Omental fat pad (tissue), 4 donors: ENCODE measurements around the gene RPL22. TPM values are rescaled to one million over a fixed set of nuclear protein-coding genes. Genes with fewer than 3 reads are reported as not detected.
A peak's percentile ranks its signal among the peaks of the same experiment; 100 is the strongest.

Experiments used
- ATAC-seq: fragments of 150-250 bp; one replicate; pipeline ENCODE4 v1.9.1; 2016; ENCODE audit warnings: mild to moderate bottlenecking, moderate library complexity; ENCODE audit not compliant: low FRiP score
- DNase-seq: peaks from one replicate; pipeline ENCODE4 v3.0.0-alpha.2; 2019; ENCODE audit warnings: low spot score
- total RNA-seq, 4 donors: library from RNA; depleted of rRNA; stranded (reverse); fragments of >200 nt; gene quantifications; one replicate each; pipeline ENCODE4 v1.1.0, GENCODE V29; 2016
- TF ChIP-seq, protein P1 (sequence below), 3 donors: fragments of 450-650 bp; IDR thresholded peaks; one replicate each; pipeline ENCODE4 v1.5.1; 2016 to 2017; ENCODE audit warnings: antibody characterized with exemption in 3 of 3, mild to moderate bottlenecking in 3 of 3, moderate library complexity in 2 of 3

RPL22 gene
- total RNA-seq, 4 donors from 2014 or later: 164 to 205 (median 191) TPM

DNA sequence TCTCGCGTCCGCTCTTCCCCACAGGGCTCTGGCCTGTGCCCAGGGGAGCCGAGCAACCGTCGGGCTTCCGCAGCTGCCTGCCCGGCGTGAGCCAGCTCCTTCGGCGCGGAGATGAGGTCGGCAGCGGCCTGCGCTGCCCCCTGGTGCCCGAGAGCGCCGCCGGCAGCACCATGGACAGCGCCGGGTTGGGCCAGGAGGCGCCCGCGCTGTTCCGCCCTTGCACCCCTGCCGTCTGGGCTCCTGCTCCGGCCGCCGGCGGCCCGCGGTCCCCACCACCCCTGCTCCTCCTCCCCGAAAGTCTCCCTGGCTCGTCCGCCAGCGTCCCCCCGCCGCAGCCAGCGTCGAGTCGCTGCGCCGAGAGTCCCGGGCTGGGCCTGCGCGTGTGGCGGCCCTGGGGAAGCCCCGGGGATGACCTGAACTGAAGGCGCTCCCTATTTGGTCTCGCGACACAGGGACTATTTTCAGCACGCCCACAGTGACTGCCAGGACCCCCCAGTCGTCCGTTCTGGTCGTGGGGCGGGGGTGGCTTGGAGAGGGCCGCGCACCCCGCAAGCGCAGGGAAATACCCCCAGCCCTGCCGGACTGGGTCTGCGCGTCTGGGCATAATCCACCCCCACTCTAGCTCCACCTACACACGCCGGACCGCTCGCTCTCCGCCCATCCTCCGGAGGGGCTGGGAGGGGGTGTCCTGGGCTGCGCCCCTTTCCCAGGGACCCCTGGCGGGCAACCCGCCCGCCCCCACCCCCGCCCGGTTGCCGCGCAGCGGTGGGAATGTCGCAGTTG is 45.9 kb upstream of the RPL22 start:
- ATAC-seq (peak; percentile 59), DNase-seq (peak; percentile 53)
- TF ChIP-seq, protein P1, sequence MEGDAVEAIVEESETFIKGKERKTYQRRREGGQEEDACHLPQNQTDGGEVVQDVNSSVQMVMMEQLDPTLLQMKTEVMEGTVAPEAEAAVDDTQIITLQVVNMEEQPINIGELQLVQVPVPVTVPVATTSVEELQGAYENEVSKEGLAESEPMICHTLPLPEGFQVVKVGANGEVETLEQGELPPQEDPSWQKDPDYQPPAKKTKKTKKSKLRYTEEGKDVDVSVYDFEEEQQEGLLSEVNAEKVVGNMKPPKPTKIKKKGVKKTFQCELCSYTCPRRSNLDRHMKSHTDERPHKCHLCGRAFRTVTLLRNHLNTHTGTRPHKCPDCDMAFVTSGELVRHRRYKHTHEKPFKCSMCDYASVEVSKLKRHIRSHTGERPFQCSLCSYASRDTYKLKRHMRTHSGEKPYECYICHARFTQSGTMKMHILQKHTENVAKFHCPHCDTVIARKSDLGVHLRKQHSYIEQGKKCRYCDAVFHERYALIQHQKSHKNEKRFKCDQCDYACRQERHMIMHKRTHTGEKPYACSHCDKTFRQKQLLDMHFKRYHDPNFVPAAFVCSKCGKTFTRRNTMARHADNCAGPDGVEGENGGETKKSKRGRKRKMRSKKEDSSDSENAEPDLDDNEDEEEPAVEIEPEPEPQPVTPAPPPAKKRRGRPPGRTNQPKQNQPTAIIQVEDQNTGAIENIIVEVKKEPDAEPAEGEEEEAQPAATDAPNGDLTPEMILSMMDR (IDR thresholded peaks at IDR 0.05): peak in 1 of 3 donors; percentile 76

DNA sequence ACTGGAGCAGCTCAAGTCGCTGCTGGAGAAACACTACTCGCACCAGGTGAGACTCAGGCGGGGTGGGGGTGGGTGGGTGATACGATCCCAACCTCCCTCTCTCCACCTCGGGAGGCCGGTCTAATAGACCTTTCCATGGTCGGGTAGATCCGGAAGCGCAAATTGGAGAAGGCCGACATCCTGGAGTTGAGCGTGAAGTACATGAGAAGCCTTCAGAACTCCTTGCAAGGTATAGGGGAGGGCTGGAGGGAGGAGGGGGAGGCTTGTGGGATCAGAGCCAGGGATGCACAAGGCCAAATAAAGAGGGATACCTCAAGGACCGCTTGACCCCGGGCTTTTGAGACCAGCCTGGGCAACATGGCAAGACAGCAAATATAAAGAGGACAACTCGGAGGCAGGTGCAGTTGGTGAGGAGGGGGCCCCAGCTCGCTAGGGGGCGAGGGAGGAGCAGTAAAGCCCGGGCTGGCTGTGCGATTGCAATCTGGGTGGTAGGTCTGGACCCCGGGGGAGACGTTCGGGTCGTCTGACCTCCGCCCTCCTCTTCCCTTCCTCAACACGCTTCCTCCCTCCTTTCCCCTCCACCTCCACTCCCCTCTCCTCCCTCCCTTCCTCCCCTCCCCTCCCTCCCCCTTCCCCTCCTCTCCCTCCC is 45.1 kb upstream of the RPL22 start:
- TF ChIP-seq, protein P1 (IDR thresholded peaks at IDR 0.05): no peak
- ATAC-seq: no peak
- no peak for DNase-seq

DNA sequence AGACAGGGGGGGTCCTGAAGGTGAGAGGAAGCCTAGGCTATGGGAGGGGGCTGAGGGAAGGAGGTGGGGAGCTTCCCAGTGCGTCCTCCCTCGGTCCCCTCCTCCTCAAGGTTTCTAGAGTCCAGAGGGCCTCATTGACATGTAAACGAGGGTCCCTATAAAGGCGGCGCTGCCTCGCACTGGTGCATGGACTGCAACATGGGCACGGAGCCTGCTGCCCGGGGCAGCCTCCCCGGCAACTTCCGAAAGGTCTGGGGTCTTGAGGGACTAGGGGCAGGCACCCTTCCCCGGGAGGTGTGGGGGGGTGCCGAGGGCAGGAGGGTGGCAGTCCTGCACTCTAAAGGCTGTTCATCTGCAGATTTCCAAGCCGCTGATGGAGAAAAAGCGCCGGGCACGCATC is 44.6 kb upstream of the RPL22 start, which contains the start of gene HES3:
Gene HES3, plus strand, starts transcription at position 187 of the 400 bp plus-strand sequence. Its CDS starts 187 bp downstream, at position 374.
- TF ChIP-seq, protein P1 (IDR thresholded peaks at IDR 0.05): no peak
- ATAC-seq: no peak
- no peak for DNase-seq

- no peak for DNase-seq
- TF ChIP-seq, protein P1 (IDR thresholded peaks at IDR 0.05): no peak
- ATAC-seq: no peak
These were observed 43.8 kb upstream of the RPL22 start for GRCh38 chr1:6243053-6243834.

DNA sequence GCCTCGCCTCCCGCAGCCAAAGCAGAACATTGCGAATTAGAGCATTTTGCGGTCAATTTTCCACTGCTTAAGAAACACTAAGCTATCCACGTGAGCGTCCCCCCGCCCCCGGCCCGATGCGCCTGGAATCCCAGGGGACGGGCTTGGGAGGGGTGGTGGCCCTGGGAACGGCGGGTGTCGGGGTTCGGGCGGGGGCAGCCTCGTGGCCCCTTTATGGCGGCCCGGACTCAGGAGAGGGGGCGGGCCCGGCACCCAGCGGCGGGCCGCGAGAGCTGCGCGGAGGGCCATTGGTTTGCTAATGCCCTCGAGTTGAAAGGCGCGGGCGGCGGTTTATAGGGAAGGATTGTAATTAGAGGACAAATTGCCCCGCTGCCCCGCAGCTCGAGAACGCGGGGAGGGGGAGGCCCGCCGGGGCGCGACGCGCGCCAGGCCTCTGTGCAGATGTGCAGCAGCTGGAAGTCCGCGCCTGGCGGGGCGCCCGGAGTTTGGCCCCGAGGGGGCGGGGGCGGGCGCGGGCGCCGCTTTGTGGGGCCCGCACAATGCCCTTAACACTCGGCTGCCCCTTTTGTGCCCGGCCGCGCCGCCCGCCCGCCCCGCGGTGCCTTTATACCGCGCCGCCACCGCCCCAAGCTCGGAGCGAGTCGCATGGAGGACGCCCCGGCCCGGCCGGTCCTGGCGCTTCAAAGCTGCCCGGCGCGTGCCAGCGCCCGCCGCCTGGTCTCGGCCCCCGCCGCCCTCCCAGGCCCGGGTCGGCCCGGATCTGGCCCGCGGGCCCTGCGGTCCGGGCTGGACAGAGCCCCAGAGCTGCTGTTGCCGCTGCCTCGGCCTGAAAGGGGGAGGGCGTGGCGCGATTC is 42.7 kb upstream of the RPL22 start:
- TF ChIP-seq, protein P1 (IDR thresholded peaks at IDR 0.05): no peak
- DNase-seq: no peak
- ATAC-seq: no peak
